Inflammatory macrophage (primary cell): Measurements from ENCODE around the gene ADARB1.
A peak's percentile ranks its signal among the peaks of the same experiment; 100 is the strongest.

Source experiments
- DNase-seq, 2 donors: peaks; one replicate each; pipeline ENCODE4 v3.0.0-alpha.2; 2020 to 2022

ADARB1 gene

DNA sequence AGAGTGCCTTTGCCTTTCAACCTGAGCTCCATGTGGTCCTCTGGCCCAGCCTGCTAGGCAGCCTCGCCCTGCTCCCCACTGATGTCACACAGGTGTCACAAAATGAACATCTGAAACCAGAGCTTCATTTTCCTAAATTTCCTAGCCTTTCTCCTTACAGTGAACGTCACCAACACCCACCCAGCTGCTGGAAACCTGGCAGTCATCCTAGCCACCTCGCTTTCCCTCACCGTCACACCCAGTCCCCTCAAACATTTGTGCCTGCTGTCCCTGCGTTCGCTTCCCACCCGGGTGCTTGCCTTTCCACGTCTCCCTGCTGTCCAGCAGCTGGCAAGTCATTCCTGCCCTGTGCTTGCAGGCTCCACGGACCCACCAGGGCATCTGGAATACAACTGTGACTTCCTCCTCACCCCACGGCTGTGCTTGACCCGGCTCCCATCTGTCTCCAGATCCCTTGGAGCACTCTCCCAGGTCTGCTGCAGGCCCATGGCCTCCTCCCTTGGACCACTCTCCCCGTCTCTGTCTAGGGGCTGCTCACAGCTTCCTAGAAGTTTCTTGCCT lies 23.5 kb downstream of the ADARB1 start:
- DNase-seq, result no peak

DNA sequence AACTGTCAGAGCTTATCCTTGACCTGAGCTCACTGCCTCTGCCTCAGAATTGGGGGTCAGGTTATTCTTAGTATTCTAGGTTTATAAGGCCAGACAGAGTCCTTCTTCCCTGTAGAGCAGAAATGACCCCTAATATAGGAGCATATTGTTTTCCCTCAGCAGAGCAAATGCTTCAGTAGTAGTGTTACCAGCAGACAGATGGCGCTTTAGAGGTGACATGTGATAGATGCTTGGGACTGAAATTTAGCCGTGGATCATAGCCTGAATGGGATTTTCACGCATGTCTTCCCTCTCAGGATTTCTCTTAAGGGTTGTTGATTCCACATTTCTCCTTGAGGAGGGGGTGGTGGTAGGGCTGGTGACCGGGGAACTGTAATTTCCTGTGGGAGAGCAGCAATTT lies 24.5 kb downstream of the ADARB1 start:
- peak; percentile 19 to 27 for DNase-seq

DNA sequence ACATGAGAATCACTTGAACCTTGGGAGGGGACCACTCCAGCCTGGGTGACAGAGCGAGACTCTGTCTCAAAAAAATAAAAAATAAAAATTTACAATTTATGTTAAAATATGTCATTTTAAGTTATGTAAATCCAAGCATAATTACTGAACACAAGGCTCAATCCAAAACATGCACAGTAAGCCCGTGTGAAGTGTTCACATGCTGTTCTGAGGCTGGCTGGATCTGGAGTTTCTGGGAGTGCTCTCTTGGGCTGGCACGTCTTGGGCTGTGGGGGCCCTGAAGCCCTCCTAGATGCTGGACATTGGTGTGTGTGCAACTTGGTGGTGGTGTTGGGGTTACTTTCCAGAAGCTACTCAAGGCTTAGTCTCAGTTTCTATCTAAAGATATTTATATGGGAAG lies 25.2 kb downstream of the ADARB1 start:
- DNase-seq, result no peak

- no peak for DNase-seq
Observed at GRCh38 chr21:45100866-45101265, 26.5 kb downstream of the ADARB1 start.

- DNase-seq, result no peak
Observed at GRCh38 chr21:45102391-45102932, 28.1 kb downstream of the ADARB1 start.

DNA sequence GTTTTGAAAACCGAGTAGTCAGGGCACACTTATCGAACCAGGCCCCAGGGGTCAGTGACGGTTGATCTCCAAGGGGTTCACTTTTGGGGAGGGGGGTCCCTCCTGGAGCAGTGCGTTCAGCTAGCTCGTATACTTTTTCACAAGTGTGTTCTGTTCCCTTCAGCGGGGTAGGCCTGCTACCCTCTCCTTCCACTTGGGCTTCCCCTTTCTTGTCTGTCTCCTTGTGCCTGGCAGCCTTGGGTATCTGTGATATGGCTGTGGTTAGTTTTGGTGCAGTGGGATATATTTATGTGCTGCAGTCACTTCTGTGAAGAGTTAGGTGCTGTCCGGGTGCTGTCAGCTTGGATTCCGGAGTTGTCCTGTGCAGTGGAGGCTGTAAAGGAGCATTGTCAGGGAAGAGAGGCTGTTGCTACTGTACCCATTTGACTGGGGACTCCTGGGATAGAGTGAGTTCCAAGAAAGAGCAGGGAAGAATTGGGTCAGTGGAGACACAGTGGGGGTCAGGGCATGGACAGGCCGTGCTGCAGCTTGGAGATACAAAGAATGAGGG lies 29.7 kb downstream of the ADARB1 start:
- peak in 1 of 2 donors; percentile 5 for DNase-seq

DNA sequence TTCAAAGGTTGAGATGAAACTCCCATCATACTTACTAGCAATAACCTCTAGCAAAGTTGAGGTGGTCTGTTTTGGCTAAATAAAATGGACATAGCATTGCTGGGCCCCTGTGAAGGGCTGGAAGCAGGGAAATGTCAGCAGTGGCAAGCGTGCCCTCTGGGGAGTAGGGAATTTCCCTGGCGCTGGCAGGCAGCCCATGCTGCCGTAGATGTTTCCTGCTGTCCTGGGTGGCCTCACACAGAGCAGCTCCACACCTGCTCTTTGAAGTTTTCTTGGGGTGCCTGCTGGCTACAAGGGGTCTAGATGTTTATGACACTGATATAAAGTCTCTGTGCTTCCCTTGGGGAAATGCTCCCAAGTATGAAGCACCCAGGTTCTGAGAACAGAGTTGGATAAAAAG lies 30.2 kb downstream of the ADARB1 start:
- no peak for DNase-seq

- no peak for DNase-seq
Observed at GRCh38 chr21:45105906-45106485, 31.6 kb downstream of the ADARB1 start.

DNA sequence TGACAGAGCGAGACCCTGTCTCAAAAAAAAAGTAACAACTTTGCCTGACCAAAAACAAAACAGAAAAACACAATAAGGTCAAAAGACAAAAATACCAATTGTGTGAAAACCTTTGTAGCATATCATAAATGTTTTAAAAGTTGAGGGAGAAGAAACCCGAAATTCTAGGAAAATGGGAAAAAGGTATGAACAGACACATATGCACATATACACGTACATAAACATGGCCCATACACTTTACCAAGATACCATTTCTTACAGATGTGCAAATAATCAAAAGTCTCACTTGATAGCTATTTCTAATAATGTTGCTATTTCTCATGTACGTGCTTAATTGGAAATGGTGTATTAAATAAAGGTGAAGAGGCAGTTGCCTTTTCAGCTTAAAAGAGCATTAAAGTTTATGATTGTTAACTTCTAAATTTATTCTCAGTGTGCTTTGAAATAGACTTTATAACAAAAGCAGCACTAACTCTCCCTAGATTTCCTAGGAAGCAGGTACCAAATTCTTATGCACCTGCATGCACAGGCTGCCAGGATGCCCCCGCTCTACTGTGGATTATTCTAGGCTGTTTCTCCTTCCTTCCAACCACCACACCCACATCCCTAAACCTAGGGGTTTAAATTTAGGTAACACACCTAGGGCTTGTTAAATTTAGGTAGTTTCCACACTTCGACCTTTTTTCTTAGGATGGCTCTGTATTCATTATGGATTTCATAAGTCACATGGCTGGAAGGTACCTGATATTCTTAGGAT lies 33.8 kb downstream of the ADARB1 start:
- DNase-seq, result no peak

GRCh38 chr21:45108808-45109781 lies 34.7 kb downstream of the ADARB1 start:
- no peak for DNase-seq

GRCh38 chr21:45109831-45110492 lies 35.6 kb downstream of the ADARB1 start:
- DNase-seq, result peak; percentile 66 to 85

DNA sequence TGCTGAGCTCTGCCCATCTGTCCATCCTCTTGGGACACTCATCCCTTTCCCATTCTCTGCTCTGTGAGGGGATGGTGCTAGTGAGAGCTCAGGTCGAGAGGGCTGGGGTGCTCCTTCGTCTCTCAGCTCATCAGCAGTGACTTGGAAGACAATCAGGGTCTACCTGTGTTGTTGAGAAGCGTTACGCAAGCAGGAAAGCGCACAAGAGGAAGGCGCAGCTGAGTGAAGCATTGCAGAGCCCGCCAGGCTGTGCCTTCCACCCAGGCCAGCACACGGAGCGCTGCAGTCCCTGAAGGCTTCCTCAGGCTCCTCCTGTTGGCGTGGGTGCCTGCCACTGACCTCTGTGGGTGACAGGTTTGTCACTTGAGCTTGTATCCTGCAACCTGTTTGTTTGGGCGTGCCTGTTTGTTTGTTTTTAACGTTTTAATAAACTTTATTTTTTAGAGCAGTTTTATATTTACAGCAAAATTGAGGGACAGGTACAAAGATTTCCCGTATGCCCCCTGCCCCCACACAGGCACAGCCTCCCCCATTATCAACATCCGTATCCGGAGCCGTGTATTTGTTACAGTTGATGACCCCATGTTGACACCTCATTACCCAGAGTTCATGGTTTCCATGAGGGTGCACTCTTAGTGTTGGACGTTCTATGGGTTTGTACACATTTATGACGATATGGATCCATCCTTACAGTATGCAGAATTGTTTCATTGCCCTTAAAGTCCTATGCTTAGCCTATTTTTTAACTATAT lies 36.7 kb downstream of the ADARB1 start:
- DNase-seq, result peak; percentile 14 to 59

GRCh38 chr21:45111703-45112102 lies 37.3 kb downstream of the ADARB1 start:
- DNase-seq, result no peak

DNA sequence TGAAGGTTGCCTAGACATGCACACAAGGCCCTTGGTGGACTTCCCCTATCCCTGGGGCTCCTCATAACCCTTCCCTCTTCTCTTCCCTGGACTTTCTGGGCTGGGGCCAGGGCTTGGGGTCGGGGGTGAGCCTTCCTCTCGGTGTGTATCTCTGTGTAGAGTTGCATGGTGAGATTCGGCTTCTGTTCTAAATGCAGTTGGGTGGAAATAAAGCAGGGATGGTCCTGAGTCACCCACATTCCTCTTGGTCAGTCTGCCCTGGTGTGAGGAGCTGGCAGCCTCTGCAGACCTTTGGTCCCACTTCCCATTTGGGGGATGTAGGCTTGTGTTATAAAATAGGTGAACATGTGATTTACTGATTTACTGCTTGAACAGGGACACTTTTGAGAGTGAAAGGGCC lies 38.0 kb downstream of the ADARB1 start:
- DNase-seq, result no peak

DNA sequence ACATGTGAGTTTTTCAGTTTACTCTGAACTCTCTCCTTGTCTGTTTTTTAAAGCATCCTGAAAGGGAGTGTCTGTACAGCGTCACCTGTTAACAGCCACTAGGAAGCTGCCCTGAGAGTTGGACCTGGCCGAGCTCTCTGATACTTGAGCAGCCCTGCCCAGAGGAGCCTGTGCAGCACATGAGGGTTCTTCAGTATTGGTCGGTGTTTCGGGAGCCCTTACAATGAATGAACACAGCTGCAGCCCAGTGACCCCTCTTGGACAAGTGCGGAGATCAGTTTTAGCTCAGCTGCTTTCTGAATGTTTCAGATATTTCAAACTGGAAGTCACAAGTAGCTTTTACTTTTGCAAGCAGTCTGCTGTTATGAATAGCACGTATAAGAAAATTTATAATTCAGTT lies 39.2 kb downstream of the ADARB1 start:
- no peak for DNase-seq

GRCh38 chr21:45114072-45114471 lies 39.7 kb downstream of the ADARB1 start:
- no peak for DNase-seq

GRCh38 chr21:45114475-45114874 lies 40.1 kb downstream of the ADARB1 start:
- no peak for DNase-seq

- DNase-seq, result no peak
Observed at GRCh38 chr21:45115141-45115540, 40.8 kb downstream of the ADARB1 start.

GRCh38 chr21:45116066-45116465 lies 41.7 kb downstream of the ADARB1 start:
- DNase-seq, result no peak

- no peak for DNase-seq
Observed at GRCh38 chr21:45117314-45117713, 42.9 kb downstream of the ADARB1 start.

DNA sequence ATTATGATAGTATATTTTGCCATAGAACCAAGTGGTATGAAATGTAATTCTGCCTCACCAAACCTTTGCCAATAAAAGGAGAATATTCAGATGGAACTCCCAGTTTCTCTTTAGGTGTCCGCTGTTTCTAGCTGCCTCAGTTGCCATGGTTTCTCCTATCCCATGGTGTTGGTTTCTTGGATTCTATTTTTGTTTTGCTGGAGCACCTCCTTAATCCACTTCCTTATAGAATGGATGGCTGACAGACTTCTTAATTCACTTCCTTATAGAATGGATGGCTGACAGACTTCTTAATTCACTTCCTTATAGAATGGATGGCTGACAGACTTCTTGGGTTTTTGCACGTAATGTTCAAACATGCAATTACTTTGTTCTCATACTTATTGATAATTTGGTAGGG lies 43.7 kb downstream of the ADARB1 start:
- no peak for DNase-seq
